ENCODE data around the gene SAV1.
"Not testable (repeated sequence)": the region's sequence is repeated elsewhere in the genome, so short reads cannot be mapped to it uniquely, and the experiment has no call there.

The SAV1 gene

GRCh38 chr14:50667996-50668825 is at the start of gene SAV1:
TSS of gene SAV1 (minus strand) at chr14:50668306. CDS start at chr14:50667967, 339 bp downstream.
- peak; percentile 89 to 92 for DNase-seq

- peak; percentile 16 to 69 for DNase-seq
Measured at GRCh38 chr14:50717811-50718210, 49.7 kb upstream of the SAV1 start.

GRCh38 chr14:50714450-50715073 is 46.5 kb upstream of the SAV1 start:
- peak in 1 of 2 experiments; percentile 46 for DNase-seq

- DNase-seq: no peak
Measured at GRCh38 chr14:50711043-50711442, 42.9 kb upstream of the SAV1 start.

- no peak for DNase-seq
Measured at GRCh38 chr14:50705026-50705593, 37.0 kb upstream of the SAV1 start.

- DNase-seq: no peak
Measured at GRCh38 chr14:50704454-50705010, 36.4 kb upstream of the SAV1 start.

- no peak for DNase-seq
Measured at GRCh38 chr14:50697659-50698290, 29.7 kb upstream of the SAV1 start.

- not testable (repeated sequence) for DNase-seq
Measured at GRCh38 chr14:50694260-50694659, 26.2 kb upstream of the SAV1 start.

GRCh38 chr14:50688875-50689274 is 20.8 kb upstream of the SAV1 start:
- DNase-seq: no peak

- no peak for DNase-seq
Measured at GRCh38 chr14:50679674-50680073, 11.6 kb upstream of the SAV1 start.

- no peak for DNase-seq
Measured at GRCh38 chr14:50678163-50678562, 10.1 kb upstream of the SAV1 start.

GRCh38 chr14:50677527-50678063 is 9.5 kb upstream of the SAV1 start:
- no peak for DNase-seq

- no peak for DNase-seq
Measured at GRCh38 chr14:50676814-50677516, 8.9 kb upstream of the SAV1 start.

GRCh38 chr14:50675597-50675996 is 7.5 kb upstream of the SAV1 start:
- no peak for DNase-seq

GRCh38 chr14:50670866-50671256 is 2.8 kb upstream of the SAV1 start:
- no peak for DNase-seq

- no peak for DNase-seq
Measured at GRCh38 chr14:50670196-50670865, 2.2 kb upstream of the SAV1 start.

GRCh38 chr14:50669441-50669986 is 1.4 kb upstream of the SAV1 start:
- no peak for DNase-seq

- no peak for DNase-seq
Measured at GRCh38 chr14:50668826-50669143, 679 bp upstream of the SAV1 start.

- peak; percentile 18 to 61 for DNase-seq
Measured at GRCh38 chr14:50667684-50667995, 466 bp downstream of the SAV1 start.

- DNase-seq: peak; percentile 31 to 69
Measured at GRCh38 chr14:50666772-50667683, 1.1 kb downstream of the SAV1 start.

- DNase-seq: not testable (repeated sequence)
Measured at GRCh38 chr14:50665300-50665699, 2.8 kb downstream of the SAV1 start.

Data from NCI-H524 (cell line).